GM12865 (cell line): ENCODE data around the gene LHX6.

Experiments
- DNase-seq: peaks from one replicate; pipeline ENCODE4 v3.0.0; 2010; ENCODE audit warnings: low read depth
- H3K4me3 ChIP-seq: 2 replicates; pipeline ENCODE4 v1.5.1; 2011; ENCODE audit warnings: mild to moderate bottlenecking, low read depth, low read length, control low read depth
- CTCF ChIP-seq: IDR thresholded peaks from 2 replicates; pipeline ENCODE4 v1.5.1; 2011; ENCODE audit warnings: low read length, control low read depth, low read depth, inconsistent platforms; ENCODE audit not compliant: insufficient read depth; ENCODE audit errors: missing control alignments

LHX6 gene

DNA sequence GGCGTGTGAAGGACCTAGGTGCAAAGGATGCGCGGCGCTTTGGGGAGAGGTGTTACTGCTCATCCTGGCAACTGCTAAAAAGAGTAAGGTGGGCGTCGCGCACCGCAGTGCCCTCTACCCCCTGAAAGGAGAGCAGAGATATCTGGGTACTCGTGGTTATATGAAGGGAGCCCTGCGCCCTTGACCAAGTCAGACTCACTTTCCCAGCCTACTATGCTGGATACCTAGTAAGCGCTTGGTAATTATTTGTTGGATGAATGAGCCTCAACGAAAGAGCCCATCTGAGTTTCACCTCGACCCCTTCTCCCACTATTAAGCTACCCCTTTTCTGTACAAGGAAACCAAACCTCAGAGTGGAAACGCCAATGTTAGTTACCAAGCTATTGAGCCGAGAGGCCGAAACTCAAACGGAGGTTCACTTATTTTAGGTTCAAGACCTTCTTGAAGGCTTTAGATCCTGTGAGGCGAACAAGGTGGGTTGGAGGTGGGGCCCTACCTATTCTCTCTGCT, 8.0 kb downstream of the LHX6 start:
- DNase-seq = no peak
- TF ChIP-seq CTCF = no peak
- H3K4me3 ChIP-seq = no peak overlapping the region

DNA sequence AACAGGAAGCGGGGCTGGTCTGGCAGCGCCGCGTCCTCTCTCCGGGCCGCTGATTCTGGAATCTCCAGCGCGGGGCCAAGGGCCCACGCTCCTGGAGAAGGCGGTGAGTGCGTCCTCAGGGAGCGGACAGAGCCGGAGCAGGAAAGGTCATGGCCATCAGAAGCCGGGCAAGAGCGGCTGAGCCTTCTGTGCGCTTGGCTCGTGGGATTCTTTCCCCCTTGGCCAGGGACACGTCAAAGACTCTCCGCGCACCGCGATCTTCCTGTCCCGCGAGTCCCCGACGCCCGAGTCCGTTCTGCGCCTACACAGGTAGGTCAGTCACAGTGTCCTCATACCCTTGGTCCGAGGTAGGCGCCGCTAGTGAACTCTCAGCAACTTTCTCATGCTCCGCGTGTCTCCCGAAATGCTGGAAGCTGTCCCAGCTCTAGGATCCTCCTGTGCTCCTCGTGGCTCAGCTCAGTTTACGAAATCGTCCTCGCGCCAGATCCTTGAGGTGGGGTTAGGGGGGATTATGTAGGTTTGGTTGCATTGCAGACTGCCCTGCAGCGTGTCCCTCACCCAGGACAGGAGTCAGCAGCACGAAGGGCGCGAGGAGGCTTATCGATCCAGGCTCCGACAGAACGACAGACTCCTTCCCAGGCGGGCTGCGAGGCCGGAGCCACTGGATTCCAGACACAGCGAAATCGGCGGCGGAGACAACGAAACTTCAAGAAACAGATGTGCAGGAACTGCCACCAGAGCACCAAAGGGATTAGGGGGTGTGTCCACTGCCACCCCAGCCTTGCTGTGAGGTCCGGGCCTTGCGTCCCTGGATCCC, 8.7 kb downstream of the LHX6 start:
- no peak for DNase-seq
- no peak for TF ChIP-seq CTCF
- no peak overlapping the region for H3K4me3 ChIP-seq

DNA sequence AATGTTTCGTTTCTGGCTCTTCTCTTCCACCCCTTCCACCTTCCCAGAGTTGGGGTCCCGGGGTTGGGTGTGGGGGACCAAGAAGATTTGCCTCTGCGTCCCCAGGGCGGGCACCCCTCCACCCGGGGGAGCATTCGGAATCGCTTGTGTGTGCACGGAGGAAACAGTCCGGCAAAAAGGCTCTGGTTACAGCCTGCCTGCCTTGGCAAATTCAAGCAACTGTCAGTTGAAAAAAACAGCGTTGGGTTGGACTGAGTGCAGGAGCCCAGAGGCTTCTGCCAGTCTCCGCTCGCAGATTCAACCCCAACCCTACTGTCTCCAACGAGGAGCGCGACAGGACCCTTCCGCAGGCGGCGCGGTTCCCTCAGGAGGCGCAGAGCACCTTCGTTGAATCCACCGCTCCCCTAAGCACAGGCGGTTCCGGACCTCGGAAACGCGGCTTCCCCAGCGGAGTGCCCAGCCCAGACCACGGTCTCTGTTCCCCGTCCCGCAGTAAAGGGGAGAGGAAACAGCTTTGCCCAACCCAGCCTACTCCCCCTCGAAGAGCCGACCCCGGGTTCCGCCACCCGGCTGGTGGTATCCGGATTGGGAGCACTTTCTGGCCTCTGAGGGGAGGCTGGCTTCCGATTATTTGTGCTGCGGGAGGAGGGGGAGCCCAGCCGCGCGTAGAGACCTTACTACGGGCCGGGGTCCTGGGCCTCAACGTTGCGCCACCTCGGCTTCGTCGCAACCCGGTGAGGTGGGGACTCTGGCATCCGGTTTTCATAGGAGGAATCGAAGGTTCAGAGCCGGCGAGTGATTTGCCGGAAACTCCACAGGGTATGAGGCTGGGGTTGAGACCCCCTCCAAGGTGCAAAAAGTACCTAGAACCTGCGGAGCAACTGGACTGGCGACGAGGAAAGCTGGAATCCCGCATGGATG, 9.6 kb downstream of the LHX6 start:
- H3K4me3 ChIP-seq = no peak overlapping the region
- no peak for TF ChIP-seq CTCF
- DNase-seq = no peak

- no peak for TF ChIP-seq CTCF
- H3K4me3 ChIP-seq = no peak overlapping the region
- no peak for DNase-seq
These were observed 10.5 kb downstream of the LHX6 start for GRCh38 chr9:122218071-122218934.

DNA sequence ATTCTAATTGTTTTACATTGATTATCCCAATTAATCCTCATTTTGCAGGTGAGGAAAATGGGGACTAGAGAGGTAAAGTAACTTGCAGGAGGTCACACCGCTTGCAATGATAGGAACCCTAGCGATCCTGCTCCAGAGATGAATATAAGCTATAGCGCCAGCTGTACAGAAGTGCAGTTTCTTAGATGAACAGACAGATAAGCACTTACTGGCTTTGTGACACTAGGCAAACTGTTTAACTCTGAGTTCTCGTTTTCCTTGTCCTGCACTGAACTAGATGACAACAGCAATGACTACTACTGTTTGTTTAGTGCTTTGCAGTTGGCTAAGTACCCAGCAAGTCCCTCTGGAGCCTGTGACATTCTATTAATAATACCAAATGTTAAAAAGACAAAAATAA, 11.1 kb downstream of the LHX6 start:
- no peak overlapping the region for H3K4me3 ChIP-seq
- no peak for TF ChIP-seq CTCF
- no peak for DNase-seq

DNA sequence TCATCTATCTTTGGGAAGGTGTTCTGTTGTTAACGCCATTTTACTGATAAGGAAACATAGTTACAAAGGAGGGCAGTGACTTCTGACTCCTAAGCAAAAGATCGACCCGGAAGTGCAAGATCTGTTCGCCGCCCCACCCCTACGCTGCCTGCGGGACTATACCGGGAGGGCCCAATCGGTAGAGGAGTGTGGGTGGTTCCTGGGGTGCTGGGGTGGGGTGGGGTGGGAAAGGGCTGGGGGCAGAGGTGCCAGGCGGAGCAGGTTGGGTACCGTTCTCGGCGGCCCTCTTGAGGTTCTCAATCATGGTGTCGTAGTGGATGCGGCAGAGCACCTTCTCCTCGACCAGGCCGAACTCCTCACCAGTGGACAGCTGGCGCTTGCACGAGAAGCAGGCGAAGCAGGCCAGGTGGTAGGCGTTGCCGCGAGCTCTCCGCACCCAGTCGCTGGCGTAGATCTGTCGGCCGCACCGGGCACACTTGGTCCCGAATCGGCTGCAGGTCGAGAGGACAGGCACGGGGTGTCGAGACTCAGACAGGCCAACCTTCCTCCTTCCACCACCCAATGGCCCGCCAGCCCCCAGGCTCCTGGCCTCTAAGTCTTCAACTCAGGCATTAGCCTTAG, 11.8 kb downstream of the LHX6 start:
- no peak overlapping the region for H3K4me3 ChIP-seq
- no peak for DNase-seq
- no peak for TF ChIP-seq CTCF
